Left forelimb (tissue), 1 donor: ENCODE data around the gene AGAP3.

Experiments
- DNase-seq: peaks from one replicate; pipeline ENCODE4 v3.0.0-alpha.2; 2018; ENCODE audit warnings: low spot score

Gene AGAP3

GRCh38 chr7:151187409-151188251 lies 101.4 kb downstream of the AGAP3 start:
- DNase-seq: no peak

- DNase-seq: no peak
Measured at GRCh38 chr7:151188252-151188542, 101.9 kb downstream of the AGAP3 start.

GRCh38 chr7:151189038-151189437 lies 102.8 kb downstream of the AGAP3 start:
- DNase-seq: no peak

GRCh38 chr7:151191544-151191943 lies 105.3 kb downstream of the AGAP3 start:
- DNase-seq: no peak

- DNase-seq: no peak
Measured at GRCh38 chr7:151192002-151192539, 105.8 kb downstream of the AGAP3 start.

GRCh38 chr7:151193203-151193978 lies 107.1 kb downstream of the AGAP3 start:
- DNase-seq: no peak
